ENCODE results near the gene AFAP1.

The AFAP1 gene

DNA sequence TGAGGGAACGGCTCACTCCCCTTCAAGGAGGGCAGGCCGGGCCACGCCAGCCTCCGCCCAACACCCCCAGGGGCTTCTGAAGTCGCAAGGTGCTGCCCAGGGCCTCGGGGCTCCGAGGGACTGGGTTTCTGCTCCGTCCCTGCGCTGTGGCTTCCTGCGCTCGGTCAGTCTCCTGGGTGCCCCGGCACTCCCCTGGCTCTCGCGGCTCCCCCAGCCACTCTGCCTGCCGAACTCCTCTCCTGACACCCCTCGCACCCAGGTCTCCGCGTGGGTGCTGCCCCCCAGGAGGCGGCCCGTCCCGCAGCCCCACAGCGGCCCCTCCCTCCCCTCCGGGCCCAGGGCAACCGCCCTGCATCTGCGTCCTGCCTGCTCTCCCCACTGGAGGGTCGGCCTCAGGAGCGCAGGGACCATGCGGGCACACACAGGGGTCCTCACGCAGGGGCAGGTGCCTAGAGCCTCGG is 151.9 kb downstream of the AFAP1 start:
- no peaks in the 10 kb centered on the region for H3K4me1 ChIP-seq (ENCODE audit: control insufficient read depth in 1 of 2, insufficient read depth in 1 of 2, low read depth in 1 of 2, low read length in 1 of 2)
- no peak overlapping the region for H3K4me3 ChIP-seq (ENCODE audit: low read depth in 1 of 2, low read length in 1 of 2)
- peaks cover 33% of the 10 kb centered on the region for H3K36me3 ChIP-seq
- H3K27ac ChIP-seq, result no peak overlapping the region
- H3K9me3 ChIP-seq, result no peaks in the 10 kb centered on the region
- TF ChIP-seq, protein P1, sequence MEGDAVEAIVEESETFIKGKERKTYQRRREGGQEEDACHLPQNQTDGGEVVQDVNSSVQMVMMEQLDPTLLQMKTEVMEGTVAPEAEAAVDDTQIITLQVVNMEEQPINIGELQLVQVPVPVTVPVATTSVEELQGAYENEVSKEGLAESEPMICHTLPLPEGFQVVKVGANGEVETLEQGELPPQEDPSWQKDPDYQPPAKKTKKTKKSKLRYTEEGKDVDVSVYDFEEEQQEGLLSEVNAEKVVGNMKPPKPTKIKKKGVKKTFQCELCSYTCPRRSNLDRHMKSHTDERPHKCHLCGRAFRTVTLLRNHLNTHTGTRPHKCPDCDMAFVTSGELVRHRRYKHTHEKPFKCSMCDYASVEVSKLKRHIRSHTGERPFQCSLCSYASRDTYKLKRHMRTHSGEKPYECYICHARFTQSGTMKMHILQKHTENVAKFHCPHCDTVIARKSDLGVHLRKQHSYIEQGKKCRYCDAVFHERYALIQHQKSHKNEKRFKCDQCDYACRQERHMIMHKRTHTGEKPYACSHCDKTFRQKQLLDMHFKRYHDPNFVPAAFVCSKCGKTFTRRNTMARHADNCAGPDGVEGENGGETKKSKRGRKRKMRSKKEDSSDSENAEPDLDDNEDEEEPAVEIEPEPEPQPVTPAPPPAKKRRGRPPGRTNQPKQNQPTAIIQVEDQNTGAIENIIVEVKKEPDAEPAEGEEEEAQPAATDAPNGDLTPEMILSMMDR (IDR thresholded peaks at IDR 0.05), result no peak
- no peaks in the 10 kb centered on the region for H3K27me3 ChIP-seq

DNA sequence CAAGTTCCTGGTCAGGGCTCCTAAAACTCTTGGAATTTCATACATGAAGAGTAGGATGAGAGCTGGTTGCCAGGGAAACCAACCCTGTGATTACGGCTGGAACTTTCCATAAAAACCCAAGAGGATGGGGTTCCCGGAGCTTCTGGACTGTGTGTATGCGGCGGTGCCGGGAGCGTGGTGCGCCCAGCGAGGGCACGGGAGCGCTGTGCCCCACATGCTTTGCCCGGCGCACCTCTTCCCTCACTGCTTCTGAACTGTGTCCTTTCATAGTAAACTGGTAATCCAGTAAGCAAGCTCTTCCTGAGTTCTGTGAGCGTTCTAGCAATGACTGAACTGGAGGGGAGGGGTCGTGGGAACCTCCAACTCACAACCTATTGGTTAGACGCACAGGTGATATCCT is 152.6 kb downstream of the AFAP1 start:
- Histone ChIP-seq H3K4me1 (ENCODE audit: control insufficient read depth in 1 of 2, insufficient read depth in 1 of 2, low read depth in 1 of 2, low read length in 1 of 2) (no peaks in the 10 kb centered on the region), H3K27ac (no peak overlapping the region), H3K36me3 (peaks cover 31% of the 10 kb centered on the region), H3K9me3 (no peaks in the 10 kb centered on the region), H3K4me3 (ENCODE audit: low read depth in 1 of 2, low read length in 1 of 2) (no peak overlapping the region), H3K27me3 (no peaks in the 10 kb centered on the region)
- TF ChIP-seq, protein P1 (IDR thresholded peaks at IDR 0.05), result no peak

DNA sequence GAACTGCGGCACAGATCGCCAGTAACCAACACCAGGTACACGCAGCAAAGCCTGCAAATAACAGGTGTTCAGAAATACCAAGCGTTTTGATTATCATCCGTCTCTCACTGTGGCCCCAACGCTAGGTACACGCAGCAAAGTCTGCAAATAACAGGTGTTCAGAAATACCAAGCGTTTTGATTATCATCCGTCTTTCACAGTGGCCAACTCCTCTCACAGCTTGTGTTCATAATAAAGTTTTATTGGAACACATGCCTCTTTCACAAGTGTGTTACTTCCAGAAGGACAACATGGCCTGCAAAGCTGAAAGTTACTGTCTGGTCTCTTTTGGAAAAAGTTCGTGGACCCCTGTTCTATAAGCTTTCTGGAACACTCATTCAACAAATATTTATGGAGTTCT is 153.1 kb downstream of the AFAP1 start:
- no peaks in the 10 kb centered on the region for H3K27me3 ChIP-seq
- H3K36me3 ChIP-seq, result peaks cover 28% of the 10 kb centered on the region
- H3K27ac ChIP-seq, result no peak overlapping the region
- H3K9me3 ChIP-seq, result no peaks in the 10 kb centered on the region
- H3K4me1 ChIP-seq (ENCODE audit: control insufficient read depth in 1 of 2, insufficient read depth in 1 of 2, low read depth in 1 of 2, low read length in 1 of 2), result no peaks in the 10 kb centered on the region
- no peak overlapping the region for H3K4me3 ChIP-seq (ENCODE audit: low read depth in 1 of 2, low read length in 1 of 2)
- TF ChIP-seq, protein P1 (IDR thresholded peaks at IDR 0.05), result no peak

DNA sequence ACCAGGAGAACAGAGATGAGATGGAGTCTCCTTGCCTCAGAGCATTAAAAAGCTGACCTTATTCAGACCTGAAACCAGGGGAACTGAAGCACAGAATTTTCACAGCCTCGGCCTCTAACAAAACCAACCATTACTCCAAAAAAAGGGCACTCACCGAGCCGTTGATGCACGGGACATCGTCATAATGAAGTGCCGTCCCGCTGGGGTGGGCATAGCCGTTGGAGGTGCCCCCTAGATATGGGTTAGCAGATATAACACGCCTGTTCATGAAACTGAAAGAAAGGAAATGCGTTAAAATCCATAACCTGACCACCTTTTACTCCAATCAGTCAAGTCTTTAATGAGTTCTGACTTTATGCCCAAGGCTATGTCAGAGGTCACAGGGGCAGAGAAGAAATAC is 153.6 kb downstream of the AFAP1 start:
- H3K4me1 ChIP-seq (ENCODE audit: control insufficient read depth in 1 of 2, insufficient read depth in 1 of 2, low read depth in 1 of 2, low read length in 1 of 2), result no peaks in the 10 kb centered on the region
- no peak overlapping the region for H3K4me3 ChIP-seq (ENCODE audit: low read depth in 1 of 2, low read length in 1 of 2)
- H3K27me3 ChIP-seq, result no peaks in the 10 kb centered on the region
- peaks cover 27% of the 10 kb centered on the region for H3K36me3 ChIP-seq
- no peak overlapping the region for H3K27ac ChIP-seq
- TF ChIP-seq, protein P1 (IDR thresholded peaks at IDR 0.05), result no peak
- no peaks in the 10 kb centered on the region for H3K9me3 ChIP-seq

- H3K4me1 ChIP-seq (ENCODE audit: control insufficient read depth in 1 of 2, insufficient read depth in 1 of 2, low read depth in 1 of 2, low read length in 1 of 2), result no peaks in the 10 kb centered on the region
- TF ChIP-seq, protein P1 (IDR thresholded peaks at IDR 0.05), result no peak
These were observed 154.6 kb downstream of the AFAP1 start for GRCh38 chr4:7785017-7785416.

More at GRCh38 chr4:7785017-7785416, 154.6 kb downstream of the AFAP1 start:
- Histone ChIP-seq H3K27ac (no peak overlapping the region), H3K4me3 (ENCODE audit: low read depth in 1 of 2, low read length in 1 of 2) (no peak overlapping the region), H3K36me3 (peaks cover 23% of the 10 kb centered on the region), H3K9me3 (no peaks in the 10 kb centered on the region), H3K27me3 (no peaks in the 10 kb centered on the region)
